NCI-H1417 treated with DMSO at 0.1 percent for 48 hours (cell line): ENCODE data around the gene RPP14.

Experiments
- DNase-seq: peaks from one replicate; lab custom pipeline; 2025; lab: John Stamatoyannopoulos, UW

Gene RPP14

GRCh38 chr3:58291671-58292338 lies 14.2 kb upstream of the RPP14 start:
- no peak for DNase-seq

GRCh38 chr3:58292866-58293265 lies 13.2 kb upstream of the RPP14 start:
- no peak for DNase-seq

DNA sequence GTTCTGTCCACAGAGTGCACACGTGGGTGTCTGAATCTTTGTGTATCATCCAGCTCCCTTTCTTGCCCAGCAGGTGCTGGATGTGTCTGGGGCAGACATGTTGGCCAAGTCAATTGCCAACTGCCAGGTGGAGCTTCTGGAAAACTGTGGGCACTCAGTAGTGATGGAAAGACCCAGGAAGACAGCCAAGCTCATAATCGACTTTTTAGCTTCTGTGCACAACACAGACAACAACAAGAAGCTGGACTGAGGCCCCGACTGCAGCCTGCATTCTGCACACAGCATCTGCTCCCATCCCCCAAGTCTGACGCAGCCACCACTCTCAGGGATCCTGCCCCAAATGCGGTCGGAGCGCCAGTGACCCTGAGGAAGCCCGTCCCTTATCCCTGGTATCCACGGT lies 12.5 kb upstream of the RPP14 start:
- no peak for DNase-seq

GRCh38 chr3:58296269-58296668 lies 9.8 kb upstream of the RPP14 start:
- DNase-seq, result no peak

DNA sequence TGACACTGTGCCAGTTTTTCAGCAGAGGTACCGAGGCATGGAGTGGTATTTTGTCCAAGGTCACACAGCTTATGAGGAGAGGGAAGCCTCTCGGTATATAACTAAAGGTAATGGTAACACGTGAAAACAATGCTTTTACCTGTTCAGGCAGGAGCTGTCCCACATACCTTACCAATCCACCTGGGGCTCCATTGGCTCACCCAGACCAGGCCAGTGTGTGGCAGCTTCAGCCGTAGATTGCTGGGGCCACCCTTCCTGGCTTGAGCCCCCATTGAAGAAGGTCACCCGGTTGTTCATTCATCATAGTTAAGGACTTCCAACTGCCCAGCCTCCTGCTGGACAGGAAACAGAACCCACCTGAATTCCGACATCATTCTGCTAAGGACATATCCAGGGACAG lies 9.2 kb upstream of the RPP14 start:
- DNase-seq, result no peak

DNA sequence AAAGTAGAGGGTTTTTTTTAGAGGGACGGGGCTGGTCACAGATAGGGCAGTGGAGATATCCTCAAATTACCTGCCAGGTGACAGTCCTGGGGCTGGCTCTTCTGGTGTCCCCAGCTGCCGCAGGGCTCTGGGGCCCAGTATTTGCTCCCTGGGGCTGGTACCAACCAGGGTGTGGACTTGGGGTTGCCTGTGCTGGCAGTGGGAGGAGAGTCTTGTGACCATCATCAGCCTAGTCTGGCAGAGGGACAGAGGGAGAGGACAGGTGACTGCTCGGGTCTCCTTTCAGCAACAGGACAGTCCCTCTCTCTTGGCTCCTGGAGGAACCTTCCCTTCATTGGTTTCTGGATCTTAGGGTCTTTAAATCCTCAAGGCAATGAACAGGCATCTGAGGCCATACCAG lies 7.9 kb upstream of the RPP14 start:
- DNase-seq, result no peak

DNA sequence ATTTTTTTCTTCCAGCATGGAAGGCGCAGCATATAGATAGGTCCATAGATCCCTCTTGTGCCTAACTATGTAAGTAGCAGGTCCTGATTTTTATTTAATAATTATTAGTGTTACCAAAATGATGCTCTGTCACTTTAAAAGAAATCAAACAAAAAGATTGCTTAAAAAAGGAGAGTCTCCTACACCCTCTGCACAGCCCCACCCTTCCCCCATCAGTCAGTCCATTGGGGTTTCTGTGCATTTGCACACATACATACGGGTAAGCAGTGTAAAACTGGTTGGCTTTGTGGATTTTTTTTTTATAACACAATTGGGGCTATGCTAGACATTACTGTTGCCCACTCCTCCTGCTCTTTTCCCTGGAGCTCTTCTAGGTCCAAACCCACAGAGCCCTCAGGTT lies 7.0 kb upstream of the RPP14 start:
- DNase-seq, result no peak

DNA sequence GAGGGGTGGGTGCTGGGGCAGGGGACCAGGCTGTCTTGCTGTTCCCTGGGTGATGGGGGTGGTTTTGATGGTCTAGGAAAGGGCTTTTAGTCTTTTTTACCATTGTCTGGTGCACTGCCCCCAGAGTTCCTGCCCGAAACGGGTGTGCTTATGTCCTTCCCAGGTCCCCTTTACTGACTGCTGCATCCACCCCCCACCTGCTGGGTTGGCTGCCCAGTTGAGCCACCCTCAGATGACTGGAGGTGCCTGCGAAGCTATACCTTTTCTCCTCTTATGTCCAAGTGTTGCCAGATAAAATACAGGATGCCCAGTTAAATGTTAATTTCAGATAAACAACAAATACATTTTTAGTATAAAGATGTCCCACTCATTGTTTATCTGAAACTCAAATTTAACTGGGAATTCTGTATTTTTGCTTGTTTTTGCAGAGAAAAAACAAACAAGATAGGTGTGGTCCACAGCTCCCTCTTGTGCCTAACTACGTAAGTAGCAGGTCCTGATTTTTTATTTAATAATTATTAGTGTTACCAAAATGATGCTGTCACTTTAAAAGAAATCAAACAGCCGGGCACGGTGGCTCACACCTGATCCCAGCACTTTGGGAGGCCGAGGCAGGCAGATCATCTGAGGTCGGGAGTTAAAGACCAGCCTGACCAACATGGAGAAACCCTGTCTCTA lies 6.1 kb upstream of the RPP14 start:
- no peak for DNase-seq

DNA sequence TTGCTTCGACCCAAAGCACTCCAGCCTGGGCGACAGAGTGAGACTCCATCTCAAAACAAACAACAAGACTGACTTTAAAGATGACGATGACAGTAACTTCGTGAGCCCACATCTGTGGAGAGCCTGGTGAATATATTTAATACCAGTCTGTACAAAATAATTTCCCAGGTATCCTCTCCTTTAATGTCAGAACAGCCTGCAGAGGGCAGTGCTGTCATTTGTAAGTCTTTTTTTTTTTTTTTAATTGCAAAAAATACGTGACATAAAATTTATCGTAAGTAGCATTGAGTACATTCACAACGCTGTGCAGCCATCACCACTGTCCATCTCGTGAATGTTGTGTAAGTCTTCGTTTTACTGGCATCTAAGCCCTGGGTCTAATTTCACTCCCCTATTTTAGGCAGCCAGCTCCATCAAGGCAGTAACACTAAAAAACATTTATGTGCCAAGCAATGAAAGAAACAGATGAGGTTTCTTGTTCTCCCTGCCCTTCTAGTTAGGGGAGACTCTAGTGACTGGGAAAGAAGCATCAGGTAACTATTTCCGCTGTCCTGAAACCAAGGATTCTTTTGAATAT lies 1.7 kb downstream of the RPP14 start:
- no peak for DNase-seq

GRCh38 chr3:58308728-58309127 lies 2.7 kb downstream of the RPP14 start:
- DNase-seq, result no peak

DNA sequence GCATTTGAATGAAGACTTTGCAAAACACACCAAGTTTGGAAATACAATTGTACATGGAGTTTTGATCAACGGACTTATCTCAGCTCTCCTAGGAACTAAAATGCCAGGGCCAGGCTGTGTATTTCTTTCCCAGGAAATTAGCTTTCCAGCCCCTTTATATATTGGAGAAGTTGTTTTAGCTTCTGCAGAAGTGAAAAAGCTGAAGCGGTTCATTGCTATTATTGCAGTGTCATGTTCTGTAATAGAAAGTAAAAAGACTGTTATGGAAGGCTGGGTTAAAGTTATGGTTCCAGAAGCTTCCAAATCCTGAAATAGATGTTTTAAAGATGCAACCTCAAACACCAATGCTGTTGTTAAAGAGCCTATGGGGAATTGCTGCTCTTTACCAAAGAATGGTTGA lies 11.8 kb downstream of the RPP14 start:
- DNase-seq, result no peak

DNA sequence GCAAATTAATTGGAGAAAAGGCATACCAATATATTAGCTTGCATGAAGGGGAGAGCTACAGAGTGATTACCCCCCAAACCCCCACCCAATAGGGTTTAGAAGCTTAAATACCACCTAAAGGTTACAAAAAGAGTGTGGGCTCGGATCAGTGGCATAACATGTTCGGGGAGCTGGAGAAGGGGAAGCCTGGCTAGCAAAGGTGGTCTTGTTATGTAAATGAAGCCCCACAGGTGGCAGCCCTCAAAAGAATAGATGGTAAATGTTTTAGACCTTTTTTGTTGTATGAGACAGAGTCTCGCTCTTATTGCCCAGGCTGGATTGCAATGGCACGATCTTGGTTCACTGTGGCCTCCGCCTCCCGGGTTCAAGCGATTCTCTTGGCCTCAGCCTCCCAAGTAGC lies 15.7 kb downstream of the RPP14 start:
- DNase-seq, result no peak

DNA sequence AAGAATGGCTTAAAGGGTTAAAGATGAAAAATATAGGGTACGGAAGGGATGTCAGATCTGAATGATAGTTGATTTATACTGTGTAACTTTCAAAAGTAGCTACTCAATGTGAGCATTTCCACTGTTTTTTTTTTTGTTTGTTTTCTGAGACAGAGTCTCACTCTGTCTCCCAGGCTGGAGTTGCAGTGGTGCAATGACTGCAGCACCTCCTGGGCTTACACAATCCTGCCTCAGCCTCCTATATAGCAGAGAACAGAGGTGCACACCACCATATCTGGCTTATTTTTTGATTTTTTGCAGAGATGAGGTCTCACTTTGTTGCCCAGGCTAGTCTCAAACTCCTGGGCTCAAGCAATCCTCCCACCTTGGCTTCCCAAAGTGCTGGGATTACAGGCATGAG lies 16.7 kb downstream of the RPP14 start:
- no peak for DNase-seq

DNA sequence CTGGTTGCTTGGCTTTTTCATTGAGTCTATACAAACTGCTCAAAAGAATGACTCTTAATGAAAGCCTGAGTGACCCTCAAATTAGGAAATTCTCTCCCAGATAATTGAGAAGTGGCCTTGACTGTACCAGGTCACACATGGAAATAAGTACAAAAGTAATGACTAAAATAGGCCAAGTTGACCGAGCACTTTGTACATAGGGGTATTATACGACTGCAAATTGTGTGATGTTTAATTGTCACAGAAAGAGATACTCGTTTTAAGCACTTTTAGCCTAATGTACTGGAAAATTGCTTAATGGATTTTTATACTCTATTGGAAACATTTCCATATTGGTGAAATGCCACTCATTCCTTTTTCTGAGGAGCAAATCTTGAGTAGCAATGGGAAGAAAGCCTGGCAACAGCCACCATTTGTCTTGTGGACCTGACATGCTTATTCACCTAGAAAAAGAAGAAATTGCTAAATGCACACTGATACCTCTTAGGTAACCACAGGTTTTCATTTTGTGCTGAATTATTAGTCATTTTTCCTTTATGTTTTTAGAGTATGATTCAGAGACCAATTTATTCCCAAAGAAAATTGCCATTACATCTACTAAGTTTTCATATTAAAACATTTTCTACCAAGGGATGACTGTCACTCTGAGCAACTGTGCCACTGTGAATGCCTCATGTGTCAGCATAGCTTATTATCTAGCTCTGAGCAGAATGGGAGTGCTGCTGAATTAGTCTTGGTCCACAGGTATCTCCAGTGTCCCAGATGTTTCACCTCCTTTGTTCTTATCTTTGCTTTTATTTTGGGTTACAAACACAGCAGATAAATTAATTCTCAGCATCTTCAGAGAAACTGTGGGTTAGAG lies 17.7 kb downstream of the RPP14 start:
- no peak for DNase-seq

DNA sequence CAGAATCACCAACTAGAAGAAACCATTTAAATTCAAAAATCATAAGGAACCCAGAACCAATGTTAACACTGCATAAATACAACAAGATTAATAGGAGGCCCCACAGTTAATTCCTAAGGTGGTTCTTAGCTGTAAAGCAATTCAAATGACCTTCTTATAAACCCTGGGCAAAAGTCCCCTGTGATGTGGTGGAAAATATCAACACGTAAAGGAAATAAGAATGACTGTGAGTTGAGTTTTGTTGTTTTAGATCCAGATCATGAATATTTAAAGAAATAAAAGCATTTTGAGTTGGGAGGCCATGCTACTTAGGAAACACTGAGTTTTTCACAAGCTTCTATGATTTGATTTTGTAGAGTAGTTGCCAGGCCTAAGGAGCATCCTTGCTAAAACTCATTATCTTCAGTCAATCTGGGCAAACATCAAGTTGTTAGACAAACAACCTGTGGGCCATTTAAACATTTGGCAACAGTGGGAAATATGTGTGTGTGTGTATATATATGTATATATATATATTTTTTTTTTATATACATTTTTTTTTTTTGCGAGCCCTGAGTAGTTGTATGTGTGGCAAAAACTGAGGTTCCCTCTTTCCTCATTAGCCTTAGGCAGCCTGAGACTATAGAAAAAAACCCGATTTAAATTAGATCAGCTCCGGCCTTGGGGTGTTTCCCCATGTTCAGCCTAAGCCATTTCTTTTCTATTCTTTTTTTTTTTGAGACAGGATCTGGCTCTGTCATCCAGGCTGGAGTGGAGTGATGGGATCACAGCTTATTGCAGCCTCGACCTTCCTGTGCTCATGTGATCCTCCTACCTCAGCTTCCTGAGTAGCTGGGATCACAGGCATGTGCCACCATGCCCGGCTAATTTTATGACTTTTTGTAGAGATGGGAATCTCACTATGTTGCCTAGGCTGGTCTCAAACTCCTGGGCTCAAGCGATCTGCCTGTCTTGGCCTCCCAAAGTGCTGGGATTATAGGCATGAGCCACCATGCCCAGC lies 18.6 kb downstream of the RPP14 start:
- DNase-seq, result no peak

DNA sequence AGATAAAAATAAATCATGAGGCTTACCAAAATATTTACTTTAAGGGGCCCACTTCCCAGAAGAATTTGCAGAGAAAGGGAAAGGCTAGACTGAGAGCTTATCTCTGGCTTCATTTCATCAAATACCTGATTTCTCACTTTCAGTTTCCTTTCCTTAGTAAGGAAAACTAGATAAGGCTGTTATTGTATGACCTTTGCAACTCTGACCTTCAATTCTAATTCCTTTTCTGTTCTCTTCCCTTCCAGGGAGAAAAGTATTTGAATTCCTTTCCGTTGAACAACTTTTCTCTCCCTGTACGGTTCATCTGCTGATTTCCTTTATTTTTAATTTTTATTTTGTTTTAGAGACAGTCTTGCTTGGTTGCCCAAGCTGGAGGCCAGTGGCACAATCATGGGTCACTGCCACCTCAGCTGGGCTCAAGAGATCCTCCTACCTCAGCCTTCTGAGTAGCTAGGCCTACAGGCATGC lies 19.5 kb downstream of the RPP14 start:
- DNase-seq, result no peak

GRCh38 chr3:58326267-58326900 lies 20.3 kb downstream of the RPP14 start:
- DNase-seq, result no peak

GRCh38 chr3:58329150-58329921 lies 23.3 kb downstream of the RPP14 start:
- no peak for DNase-seq

DNA sequence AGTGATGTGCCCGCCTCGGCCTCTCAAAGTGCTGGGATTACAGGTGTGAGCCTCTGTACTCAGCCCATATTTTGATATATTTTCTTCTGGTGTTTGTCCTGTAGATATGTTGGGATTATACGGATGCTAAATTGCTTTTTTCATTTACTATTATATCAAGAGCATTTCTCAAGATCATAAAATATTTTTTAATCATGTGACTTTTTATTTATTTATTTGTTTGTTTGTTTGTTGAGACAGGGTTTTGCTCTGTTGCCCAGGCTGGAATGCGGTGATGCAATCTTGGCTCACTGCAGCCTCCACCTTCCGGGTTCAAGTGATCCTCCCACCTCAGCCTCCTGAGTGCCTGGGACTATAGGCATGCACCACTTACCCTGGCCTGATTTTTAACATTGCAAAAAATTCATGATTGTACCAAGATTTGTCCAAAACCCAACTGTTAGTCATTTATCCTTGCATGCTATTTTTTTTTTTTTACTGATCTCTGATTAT lies 23.9 kb downstream of the RPP14 start:
- DNase-seq, result no peak

DNA sequence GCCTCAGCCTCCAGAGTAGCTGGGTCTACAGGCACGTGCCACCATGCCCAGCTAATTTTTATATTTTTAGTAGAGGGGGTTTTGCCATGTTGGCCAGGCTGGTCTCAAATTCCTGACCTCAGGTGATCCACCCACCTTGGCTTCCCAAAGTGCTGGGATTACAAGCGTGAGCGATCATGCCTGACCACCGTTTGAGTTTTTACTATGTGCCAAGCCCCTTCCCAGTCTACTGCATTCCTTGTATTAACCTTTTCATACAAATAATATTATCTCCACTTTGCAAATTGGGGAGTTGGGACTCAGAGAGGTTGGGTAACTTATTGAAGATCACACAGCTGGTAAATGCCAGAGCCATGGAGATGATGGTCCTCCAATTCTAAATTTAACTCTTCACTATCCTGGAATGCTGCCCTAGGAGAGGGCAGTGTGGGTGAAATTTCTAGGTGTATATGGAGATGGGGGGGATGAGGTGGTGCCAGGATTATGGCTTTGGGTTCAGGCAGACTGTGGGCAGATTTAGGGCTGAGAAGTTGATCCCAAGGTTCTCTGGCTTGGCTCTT lies 25.6 kb downstream of the RPP14 start:
- no peak for DNase-seq
